NB4 (cell line): ENCODE results near the gene SPTAN1.

ENCODE experiments used
- CTCF ChIP-seq: IDR thresholded peaks from one replicate; pipeline ENCODE4 v1.5.1; 2012; ENCODE audit warnings: low read depth, low read length
- MAX ChIP-seq: IDR thresholded peaks from 2 replicates; pipeline ENCODE4 v1.6.1; 2011; ENCODE audit warnings: low read depth, low read length
- POLR2A ChIP-seq: IDR thresholded peaks from 2 replicates; pipeline ENCODE4 v1.6.1; 2011; ENCODE audit warnings: mild to moderate bottlenecking; ENCODE audit not compliant: insufficient read length; ENCODE audit errors: extremely low read depth

GRCh38 chr9:128558431-128559310 lies 6.3 kb downstream of the SPTAN1 start:
- TF ChIP-seq CTCF: no peak
- TF ChIP-seq POLR2A: no peak
- no peak for TF ChIP-seq MAX
